AG04450 (cell line): Measurements from ENCODE around the gene USP2. TPM values are rescaled to one million over a fixed set of nuclear protein-coding genes. Genes with fewer than 3 reads are reported as not detected.

Experiments used
- CTCF ChIA-PET: fragments of 300-600, 350-600 bp; formaldehyde crosslinking; extraction: SDS; loops from one replicate; lab custom pipeline; 2022; ENCODE audit warnings: antibody characterized with exemption, inconsistent platforms; lab: Charles Lee
- POLR2A ChIA-PET: fragments of 350-600 bp; formaldehyde crosslinking; extraction: SDS; loops from one replicate; lab custom pipeline; 2021; ENCODE audit warnings: antibody characterized with exemption, inconsistent platforms; lab: Yijun Ruan, JAX
- DNase-seq: peaks from one replicate; pipeline ENCODE4 v3.0.0-alpha.2; 2011; ENCODE audit warnings: low read depth, low spot score
- H3K27ac ChIP-seq: one replicate; pipeline ENCODE4 v1.5.1; 2012; ENCODE audit warnings: low read depth, low read length, control low read depth
- H3K27me3 ChIP-seq: one replicate; pipeline ENCODE4 v1.6.0; 2012; ENCODE audit warnings: low read length; ENCODE audit not compliant: control insufficient read depth, insufficient read depth
- H3K4me3 ChIP-seq: 2 replicates; pipeline ENCODE4 v1.5.1; 2011; ENCODE audit warnings: mild to moderate bottlenecking, low read depth, low read length, control low read depth
- H3K9me3 ChIP-seq: 2 replicates; pipeline ENCODE4 v1.5.1; 2012; ENCODE audit warnings: low read length; ENCODE audit not compliant: control insufficient read depth, insufficient read depth
- polyA plus RNA-seq: library from polyadenylated mRNA; depleted of rRNA; stranded (reverse); fragments of >200 nt; gene quantifications from 2 replicates; pipeline ENCODE4 v1.2.3, GENCODE V29; 2011
- TF ChIP-seq, protein P1 (sequence below): IDR thresholded peaks from 2 replicates; pipeline ENCODE4 v1.5.1; 2011; ENCODE audit warnings: low read depth, low read length, control low read depth, inconsistent platforms

USP2 gene
- polyA plus RNA-seq, 1 experiment = 0.32 TPM

- ChIA-PET CTCF (interaction anchor here (1.0 to 3.4 kb wide), 4 partner anchors 11 to 111 kb away, joined by 3 to 31 read pairs (median 12); no protein-coding TSS in a partner anchor), POLR2A (no interaction called here)
- H3K27ac ChIP-seq = no peak overlapping the region
- TF ChIP-seq, protein P1, sequence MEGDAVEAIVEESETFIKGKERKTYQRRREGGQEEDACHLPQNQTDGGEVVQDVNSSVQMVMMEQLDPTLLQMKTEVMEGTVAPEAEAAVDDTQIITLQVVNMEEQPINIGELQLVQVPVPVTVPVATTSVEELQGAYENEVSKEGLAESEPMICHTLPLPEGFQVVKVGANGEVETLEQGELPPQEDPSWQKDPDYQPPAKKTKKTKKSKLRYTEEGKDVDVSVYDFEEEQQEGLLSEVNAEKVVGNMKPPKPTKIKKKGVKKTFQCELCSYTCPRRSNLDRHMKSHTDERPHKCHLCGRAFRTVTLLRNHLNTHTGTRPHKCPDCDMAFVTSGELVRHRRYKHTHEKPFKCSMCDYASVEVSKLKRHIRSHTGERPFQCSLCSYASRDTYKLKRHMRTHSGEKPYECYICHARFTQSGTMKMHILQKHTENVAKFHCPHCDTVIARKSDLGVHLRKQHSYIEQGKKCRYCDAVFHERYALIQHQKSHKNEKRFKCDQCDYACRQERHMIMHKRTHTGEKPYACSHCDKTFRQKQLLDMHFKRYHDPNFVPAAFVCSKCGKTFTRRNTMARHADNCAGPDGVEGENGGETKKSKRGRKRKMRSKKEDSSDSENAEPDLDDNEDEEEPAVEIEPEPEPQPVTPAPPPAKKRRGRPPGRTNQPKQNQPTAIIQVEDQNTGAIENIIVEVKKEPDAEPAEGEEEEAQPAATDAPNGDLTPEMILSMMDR = no peak
- DNase-seq = no peak
- H3K4me3 ChIP-seq = no peak overlapping the region; the same call in 1 of the 2 replicates
- no peaks in the 10 kb centered on the region; the same call in 1 of the 2 replicates for H3K9me3 ChIP-seq
- H3K27me3 ChIP-seq = peaks cover 15% of the 10 kb centered on the region
Observed at GRCh38 chr11:119363081-119363850, 18.2 kb downstream of the USP2 start.

GRCh38 chr11:119362741-119363080 is 18.8 kb downstream of the USP2 start:
- Histone ChIP-seq H3K9me3 (no peaks in the 10 kb centered on the region; the same call in 1 of the 2 replicates), H3K4me3 (no peak overlapping the region), H3K27ac (no peak overlapping the region), H3K27me3 (peaks cover 18% of the 10 kb centered on the region)
- POLR2A ChIA-PET = no interaction called here
- TF ChIP-seq, protein P1 = no peak
- DNase-seq = no peak
- CTCF ChIA-PET = interaction anchor here (1.1 to 3.4 kb wide), 5 partner anchors 12 to 112 kb away, joined by 3 to 31 read pairs (median 14); no protein-coding TSS in a partner anchor

DNA sequence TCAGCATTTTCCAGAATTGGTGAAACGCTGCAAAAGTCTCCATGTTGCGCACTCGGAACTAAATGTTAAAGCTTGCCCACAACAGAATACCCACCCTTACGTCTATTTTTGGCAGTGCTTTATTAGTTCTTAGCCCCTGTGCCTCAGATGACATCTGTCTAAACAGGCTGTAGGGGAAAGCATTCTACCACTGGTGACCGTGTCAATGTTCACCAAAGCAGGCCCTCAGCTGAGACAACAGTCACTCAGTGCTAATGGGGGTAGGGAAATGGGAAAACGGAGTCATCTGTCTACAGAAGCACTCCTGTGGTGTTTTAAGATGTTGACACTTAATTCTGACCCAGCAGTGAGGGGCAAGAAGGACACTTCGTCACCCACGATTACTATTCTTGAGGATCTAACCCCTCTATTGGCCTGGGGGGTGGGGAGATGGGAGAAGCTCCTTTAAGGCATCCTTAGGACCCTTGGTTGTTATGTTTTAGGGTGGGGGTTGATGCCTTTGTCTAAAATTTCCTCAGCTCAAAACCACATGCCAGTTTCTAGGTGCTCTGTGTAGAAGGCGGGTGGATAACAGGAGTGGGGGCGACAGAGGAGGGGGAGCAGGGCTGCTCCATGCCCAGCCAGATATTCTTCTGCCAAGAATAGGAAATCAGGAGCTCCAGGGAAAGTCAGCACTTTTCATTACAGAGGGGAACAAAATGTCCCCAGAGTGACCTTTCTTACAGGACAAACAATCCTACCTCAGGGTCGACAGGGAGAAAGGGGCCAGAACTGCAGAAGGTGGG is 19.4 kb downstream of the USP2 start:
- DNase-seq = no peak
- Histone ChIP-seq H3K27me3 (peaks cover 18% of the 10 kb centered on the region), H3K4me3 (no peak overlapping the region), H3K9me3 (no peaks in the 10 kb centered on the region; the same call in 1 of the 2 replicates), H3K27ac (peak overlapping the region; percentile 21)
- ChIA-PET POLR2A (interaction anchor here (1.2 kb wide), 4 partner anchors 24 to 113 kb away, joined by 3 to 8 read pairs (median 4); no protein-coding TSS in a partner anchor), CTCF (interaction anchor here (0.7 to 3.4 kb wide), 8 partner anchors 13 to 112 kb away, joined by 3 to 31 read pairs (median 8); partner anchors contain the start of gene USP2)
- TF ChIP-seq, protein P1 = no peak

DNA sequence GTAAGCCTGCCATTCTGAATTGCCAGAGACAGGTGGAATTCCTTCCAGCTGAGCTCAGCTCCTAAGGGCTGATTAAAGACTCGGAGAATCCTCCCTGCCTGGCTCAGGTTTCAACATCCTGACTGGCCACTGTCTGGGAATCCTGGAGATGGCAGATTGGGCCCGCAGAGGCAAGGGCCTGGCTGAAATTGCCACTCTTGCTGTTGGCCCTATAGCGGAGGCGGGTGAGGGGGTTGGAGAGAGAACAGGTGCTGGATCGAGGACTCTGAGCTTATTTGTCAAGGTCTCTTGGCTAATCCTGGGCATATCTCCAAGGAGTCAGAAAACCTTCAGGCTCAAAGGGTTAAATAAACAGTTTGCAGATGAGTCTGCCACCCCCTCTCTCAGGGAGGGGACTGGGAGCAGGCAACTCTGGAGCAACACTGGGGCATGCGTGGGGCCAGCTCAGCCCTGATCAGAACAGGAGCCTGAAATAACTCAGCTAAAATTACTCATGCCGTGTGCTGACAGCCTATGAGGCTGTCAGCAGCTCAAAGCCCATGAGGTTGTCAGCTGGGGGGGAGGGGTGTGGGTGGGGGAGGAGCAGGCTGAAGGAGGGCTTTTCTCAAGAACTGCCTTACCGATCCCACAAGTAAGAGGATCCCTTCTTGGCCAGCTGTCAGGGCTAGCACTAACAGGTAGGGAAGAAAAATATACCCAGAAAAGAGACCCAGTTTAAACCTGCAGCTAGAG is 20.3 kb downstream of the USP2 start:
- peak; percentile 55 for DNase-seq
- H3K4me3 ChIP-seq = no peak overlapping the region
- H3K9me3 ChIP-seq = no peaks in the 10 kb centered on the region; the same call in 1 of the 2 replicates
- POLR2A ChIA-PET = interaction anchor here (0.6 to 1.2 kb wide), 8 partner anchors 10 to 114 kb away, joined by 3 to 8 read pairs (median 3); partner anchors contain the start of gene MCAM
- peaks cover 18% of the 10 kb centered on the region for H3K27me3 ChIP-seq
- TF ChIP-seq, protein P1 = no peak
- H3K27ac ChIP-seq = peak overlapping the region; percentile 61
- CTCF ChIA-PET = interaction anchor here (0.6 to 3.4 kb wide), 11 partner anchors 9 to 155 kb away, joined by 3 to 31 read pairs (median 6); partner anchors contain the start of genes CBL, THY1 and USP2
